Mononuclear cell (primary cell): ENCODE results near the gene ERBB4. TPM values are rescaled to one million over a fixed set of nuclear protein-coding genes. Genes with fewer than 3 reads are reported as not detected.
"Not testable (repeated sequence)": the region's sequence is repeated elsewhere in the genome, so short reads cannot be mapped to it uniquely, and the experiment has no call there.

Source experiments
- H3K27me3 ChIP-seq: 2 replicates; pipeline ENCODE4 v1.6.0; 2011; ENCODE audit warnings: low read length, control low read depth; ENCODE audit not compliant: insufficient read depth
- H3K4me1 ChIP-seq: 2 replicates; pipeline ENCODE4 v1.5.1; 2011; ENCODE audit warnings: mild to moderate bottlenecking, low read length, control low read depth; ENCODE audit not compliant: insufficient read depth
- H3K4me3 ChIP-seq: 2 replicates; pipeline ENCODE4 v1.5.1; 2011; ENCODE audit warnings: mild to moderate bottlenecking, low read length, moderate library complexity
- H3K9me3 ChIP-seq: 2 replicates; pipeline ENCODE4 v1.5.1; 2011; ENCODE audit warnings: low read depth, mild to moderate bottlenecking, control low read depth, low read length
- total RNA-seq: library from RNA; depleted of rRNA; stranded (reverse); fragments of >200 nt; gene quantifications from one replicate; pipeline ENCODE4 v1.2.3, GENCODE V29; 2012

Gene ERBB4
- total RNA-seq, 1 donor: not detected

- no peaks in the 10 kb centered on the region for H3K27me3 ChIP-seq
- no peaks in the 10 kb centered on the region for H3K4me1 ChIP-seq
- no peaks in the 10 kb centered on the region for H3K9me3 ChIP-seq
- H3K4me3 ChIP-seq: no peak overlapping the region
Observed at GRCh38 chr2:212489719-212490346, 48.8 kb downstream of the ERBB4 start.

GRCh38 chr2:212488611-212489010 is 50.0 kb downstream of the ERBB4 start:
- no peaks in the 10 kb centered on the region for H3K27me3 ChIP-seq
- H3K4me1 ChIP-seq: no peaks in the 10 kb centered on the region
- H3K4me3 ChIP-seq: no peak overlapping the region
- no peaks in the 10 kb centered on the region for H3K9me3 ChIP-seq

- no peaks in the 10 kb centered on the region for H3K27me3 ChIP-seq
- H3K9me3 ChIP-seq: no peaks in the 10 kb centered on the region
- no peaks in the 10 kb centered on the region for H3K4me1 ChIP-seq
- H3K4me3 ChIP-seq: no peak overlapping the region
Observed at GRCh38 chr2:212484563-212485080, 54.0 kb downstream of the ERBB4 start.

GRCh38 chr2:212480447-212480846 is 58.2 kb downstream of the ERBB4 start:
- H3K4me1 ChIP-seq: no peaks in the 10 kb centered on the region
- no peak overlapping the region for H3K4me3 ChIP-seq
- no peaks in the 10 kb centered on the region for H3K9me3 ChIP-seq
- no peaks in the 10 kb centered on the region for H3K27me3 ChIP-seq

GRCh38 chr2:212477571-212477970 is 61.0 kb downstream of the ERBB4 start:
- Histone ChIP-seq H3K4me1 (no peaks in the 10 kb centered on the region), H3K27me3 (no peaks in the 10 kb centered on the region), H3K4me3 (no peak overlapping the region), H3K9me3 (no peaks in the 10 kb centered on the region)

- Histone ChIP-seq H3K4me3 (no peak overlapping the region), H3K27me3 (no peaks in the 10 kb centered on the region), H3K4me1 (no peaks in the 10 kb centered on the region), H3K9me3 (no peaks in the 10 kb centered on the region)
Observed at GRCh38 chr2:212473211-212473610, 65.4 kb downstream of the ERBB4 start.

GRCh38 chr2:212467551-212467950 is 71.1 kb downstream of the ERBB4 start:
- H3K4me1 ChIP-seq, H3K4me3 ChIP-seq, H3K9me3 ChIP-seq, H3K27me3 ChIP-seq: not testable (repeated sequence)

GRCh38 chr2:212465456-212465855 is 73.1 kb downstream of the ERBB4 start:
- Histone ChIP-seq H3K4me3 (no peak overlapping the region), H3K27me3 (no peaks in the 10 kb centered on the region), H3K4me1 (no peaks in the 10 kb centered on the region), H3K9me3 (no peaks in the 10 kb centered on the region)

- not testable (repeated sequence) for H3K4me3 ChIP-seq, H3K9me3 ChIP-seq, H3K27me3 ChIP-seq, H3K4me1 ChIP-seq
Observed at GRCh38 chr2:212461708-212462107, 76.9 kb downstream of the ERBB4 start.

GRCh38 chr2:212454149-212454548 is 84.5 kb downstream of the ERBB4 start:
- H3K4me1 ChIP-seq: no peaks in the 10 kb centered on the region
- H3K27me3 ChIP-seq: no peaks in the 10 kb centered on the region
- H3K9me3 ChIP-seq: no peaks in the 10 kb centered on the region
- no peak overlapping the region for H3K4me3 ChIP-seq

GRCh38 chr2:212451786-212452231 is 86.8 kb downstream of the ERBB4 start:
- H3K9me3 ChIP-seq: no peaks in the 10 kb centered on the region
- H3K4me3 ChIP-seq: no peak overlapping the region
- no peaks in the 10 kb centered on the region for H3K27me3 ChIP-seq
- H3K4me1 ChIP-seq: no peaks in the 10 kb centered on the region

- Histone ChIP-seq H3K4me1 (no peaks in the 10 kb centered on the region), H3K27me3 (no peaks in the 10 kb centered on the region), H3K9me3 (no peaks in the 10 kb centered on the region), H3K4me3 (no peak overlapping the region)
Observed at GRCh38 chr2:212448698-212449097, 89.9 kb downstream of the ERBB4 start.

GRCh38 chr2:212441821-212442220 is 96.8 kb downstream of the ERBB4 start:
- Histone ChIP-seq H3K4me3 (no peak overlapping the region), H3K9me3 (no peaks in the 10 kb centered on the region), H3K27me3 (no peaks in the 10 kb centered on the region), H3K4me1 (no peaks in the 10 kb centered on the region)

GRCh38 chr2:212441141-212441540 is 97.5 kb downstream of the ERBB4 start:
- Histone ChIP-seq H3K27me3 (no peaks in the 10 kb centered on the region), H3K9me3 (no peaks in the 10 kb centered on the region), H3K4me1 (no peaks in the 10 kb centered on the region), H3K4me3 (no peak overlapping the region)

GRCh38 chr2:212428681-212429478 is 109.7 kb downstream of the ERBB4 start:
- Histone ChIP-seq H3K9me3 (no peaks in the 10 kb centered on the region), H3K4me3 (no peak overlapping the region), H3K4me1 (no peaks in the 10 kb centered on the region)

GRCh38 chr2:212427638-212428037 is 111.0 kb downstream of the ERBB4 start:
- H3K4me3 ChIP-seq: no peak overlapping the region
- H3K4me1 ChIP-seq: no peaks in the 10 kb centered on the region
- H3K27me3 ChIP-seq: no peaks in the 10 kb centered on the region
- no peaks in the 10 kb centered on the region for H3K9me3 ChIP-seq

More at GRCh38 chr2:212428681-212429478, 109.7 kb downstream of the ERBB4 start:
- H3K27me3 ChIP-seq: no peaks in the 10 kb centered on the region
